Cardiac muscle cell (in vitro differentiated cells and primary cell): ENCODE results near the gene CYB5R3. TPM values are rescaled to one million over a fixed set of nuclear protein-coding genes. Genes with fewer than 3 reads are reported as not detected.
"Not testable (repeated sequence)": the region's sequence is repeated elsewhere in the genome, so short reads cannot be mapped to it uniquely, and the experiment has no call there.

Source experiments
- DNase-seq, 2 donors: peaks; one replicate each; pipeline versions ENCODE4 v3.0.0 to v3.0.0-alpha.2; 2010 to 2017; ENCODE audit warnings: low read depth in 1 of 2, low spot score in 1 of 2
- H3K27ac ChIP-seq: fragments of 200-600 bp; sonication (generic); 2 replicates; pipeline ENCODE4 v1.5.1; 2016
- H3K27me3 ChIP-seq: fragments of 200-600 bp; sonication (generic); 2 replicates; pipeline ENCODE4 v1.6.0; 2016; ENCODE audit warnings: control low read depth
- H3K36me3 ChIP-seq: fragments of 200-600 bp; sonication (generic); 2 replicates; pipeline ENCODE4 v1.5.1; 2016; ENCODE audit warnings: control low read depth
- H3K4me1 ChIP-seq: fragments of 200-600 bp; sonication (generic); 2 replicates; pipeline ENCODE4 v1.8.1; 2017; ENCODE audit warnings: low read depth, mild to moderate bottlenecking, mixed run types
- H3K4me3 ChIP-seq: fragments of 200-600 bp; sonication (generic); 2 replicates; pipeline ENCODE4 v1.5.1; 2016; ENCODE audit warnings: mild to moderate bottlenecking
- H3K9me3 ChIP-seq: fragments of 200-600 bp; sonication (generic); 2 replicates; pipeline ENCODE4 v1.5.1; 2017; ENCODE audit warnings: low read depth, mild to moderate bottlenecking, control low read depth
- polyA plus RNA-seq: library from polyadenylated mRNA; unstranded; fragments of >200 nt; fragmentation: Nextera tagmentation; extraction: Ambion mirVana; gene quantifications from 2 replicates; pipeline ENCODE4 v1.2.1, GENCODE V29; 2016
- total RNA-seq: library from RNA; depleted of rRNA; stranded (reverse); fragments of >200 nt; gene quantifications from 2 replicates; pipeline ENCODE4 v1.2.3, GENCODE V29; 2016

The CYB5R3 gene
- total and polyA plus RNA-seq, 2 experiments from 2014 or later = 180 to 366 TPM

DNA sequence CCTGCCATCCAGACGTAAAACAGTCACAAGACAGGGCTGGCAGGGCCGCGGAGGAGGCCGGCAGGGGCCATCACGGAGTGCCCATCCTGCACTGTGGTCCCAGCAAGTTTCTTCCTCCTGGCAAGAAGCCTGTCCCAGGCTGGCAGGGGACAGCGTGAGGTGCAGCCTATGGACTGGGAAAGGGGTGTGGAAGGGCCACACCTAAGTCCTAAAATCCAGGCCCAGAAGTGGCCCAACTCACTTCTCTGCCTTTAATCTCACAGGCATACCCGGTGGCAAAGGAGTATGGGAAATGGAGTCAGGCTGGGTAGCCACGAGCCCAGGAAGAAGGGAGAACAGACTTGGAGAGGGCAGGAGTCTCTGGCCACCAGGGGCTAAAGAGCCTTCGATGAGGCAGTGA lies 78.6 kb downstream of the CYB5R3 start:
- H3K36me3 ChIP-seq, H3K4me3 ChIP-seq, H3K27me3 ChIP-seq, H3K4me1 ChIP-seq, DNase-seq, H3K9me3 ChIP-seq: not testable (repeated sequence)
- H3K27ac ChIP-seq = peak overlapping the region; percentile 6

DNA sequence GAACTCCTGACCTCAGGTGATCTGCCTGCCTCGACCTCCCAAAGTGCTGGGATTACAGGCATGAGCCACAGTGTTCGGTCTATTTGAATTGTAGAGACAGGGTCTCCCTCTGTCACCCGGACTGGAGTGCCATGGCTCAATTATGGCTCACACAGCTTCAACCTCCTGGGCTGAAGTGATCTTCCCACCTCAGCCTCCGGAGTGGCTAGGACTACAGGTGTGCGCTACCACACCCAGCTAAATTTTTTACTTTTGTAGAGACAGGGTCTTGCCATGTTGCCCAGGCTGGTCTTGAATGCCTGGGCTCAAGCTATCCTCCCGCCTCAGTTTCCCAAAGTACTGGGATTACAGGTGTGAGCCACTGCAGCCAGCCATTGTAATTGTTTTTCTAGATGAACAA lies 81.2 kb downstream of the CYB5R3 start:
- H3K27ac ChIP-seq, H3K9me3 ChIP-seq, H3K27me3 ChIP-seq, H3K4me1 ChIP-seq, DNase-seq, H3K4me3 ChIP-seq, H3K36me3 ChIP-seq: not testable (repeated sequence)

Other genes with a start within 250 kb of the CYB5R3 start
- gene NFAM1, start 217.0 kb downstream of the CYB5R3 start, total RNA-seq = 0.67 and 2.1 TPM in 2 replicates
- 0.97 and 1.9 TPM in 2 replicates for gene NFAM1, start 217.0 kb downstream of the CYB5R3 start, polyA plus RNA-seq
- gene RRP7A, start 129.6 kb downstream of the CYB5R3 start, total RNA-seq = 31.0 and 39.6 TPM in 2 replicates
- gene RRP7A, start 129.6 kb downstream of the CYB5R3 start, polyA plus RNA-seq = 43.7 and 59.4 TPM in 2 replicates
- 3.4 and 5.2 TPM in 2 replicates for gene SERHL2, start 95.4 kb downstream of the CYB5R3 start, total RNA-seq
- 2.7 and 10.8 TPM in 2 replicates for gene SERHL2, start 95.4 kb downstream of the CYB5R3 start, polyA plus RNA-seq
- 41.5 and 58.8 TPM in 2 replicates for gene POLDIP3, start 34.5 kb downstream of the CYB5R3 start, total RNA-seq
- 63.1 and 92.3 TPM in 2 replicates for gene POLDIP3, start 34.5 kb downstream of the CYB5R3 start, polyA plus RNA-seq
- gene ATP5MGL, start 8.8 kb downstream of the CYB5R3 start, total RNA-seq = 0.39 TPM in 1 of 2 replicates, not detected in the other
- gene ATP5MGL, start 8.8 kb downstream of the CYB5R3 start, polyA plus RNA-seq = 0.30 and 0.71 TPM in 2 replicates
- 17.7 and 26.1 TPM in 2 replicates for gene A4GALT, start 71.5 kb upstream of the CYB5R3 start, total RNA-seq
- gene A4GALT, start 71.5 kb upstream of the CYB5R3 start, polyA plus RNA-seq = 15.1 and 20.2 TPM in 2 replicates
- gene ARFGAP3, start 207.9 kb upstream of the CYB5R3 start, total RNA-seq = 26.3 and 30.1 TPM in 2 replicates
- gene ARFGAP3, start 207.9 kb upstream of the CYB5R3 start, polyA plus RNA-seq = 38.2 and 48.6 TPM in 2 replicates